Fibroblast of the aortic adventitia (primary cell): ENCODE measurements around the gene SLC50A1. TPM values are rescaled to one million over a fixed set of nuclear protein-coding genes. Genes with fewer than 3 reads are reported as not detected.
"Not testable (repeated sequence)": the region's sequence is repeated elsewhere in the genome, so short reads cannot be mapped to it uniquely, and the experiment has no call there.

ENCODE experiments used
- DNase-seq: peaks from one replicate; pipeline ENCODE4 v3.0.0-alpha.2; 2010; ENCODE audit warnings: low read depth
- H3K4me3 ChIP-seq: 2 replicates; pipeline ENCODE4 v1.5.1; 2011; ENCODE audit warnings: low read depth, mild to moderate bottlenecking, control low read depth, low read length, moderate library complexity
- CTCF ChIP-seq: IDR thresholded peaks from 2 replicates; pipeline ENCODE4 v1.5.1; 2011; ENCODE audit warnings: mild to moderate bottlenecking, low read length, control low read depth, inconsistent platforms; ENCODE audit not compliant: insufficient read depth
- total RNA-seq: library from RNA; depleted of rRNA; stranded (reverse); fragments of >200 nt; gene quantifications from 2 replicates; pipeline ENCODE4 v1.2.3, GENCODE V29; 2012; ENCODE audit warnings: low replicate concordance

Gene SLC50A1
- total RNA-seq, 1 donor = 39.3 TPM

GRCh38 chr1:155141749-155142148, 6.1 kb downstream of the SLC50A1 start:
- TF ChIP-seq CTCF = no peak
- no peak for DNase-seq

GRCh38 chr1:155145491-155145890, 9.8 kb downstream of the SLC50A1 start:
- DNase-seq = no peak
- H3K4me3 ChIP-seq = no peak overlapping the region
- peak; percentile 7 for TF ChIP-seq CTCF

More at GRCh38 chr1:155141749-155142148, 6.1 kb downstream of the SLC50A1 start:
- no peak overlapping the region for H3K4me3 ChIP-seq

- not testable (repeated sequence) for H3K4me3 ChIP-seq, DNase-seq
These were observed 20.5 kb downstream of the SLC50A1 start for GRCh38 chr1:155155996-155156643.

GRCh38 chr1:155158991-155159390, 23.3 kb downstream of the SLC50A1 start:
- TF ChIP-seq CTCF = no peak
- no peak overlapping the region for H3K4me3 ChIP-seq
- DNase-seq = no peak

- H3K4me3 ChIP-seq = no peak overlapping the region
- DNase-seq = no peak
- no peak for TF ChIP-seq CTCF
These were observed 24.5 kb downstream of the SLC50A1 start for GRCh38 chr1:155160128-155160527.

- not testable (repeated sequence) for H3K4me3 ChIP-seq
These were observed 27.0 kb downstream of the SLC50A1 start for GRCh38 chr1:155162631-155163030.

GRCh38 chr1:155163785-155164184, 28.1 kb downstream of the SLC50A1 start:
- H3K4me3 ChIP-seq, DNase-seq: not testable (repeated sequence)

More at GRCh38 chr1:155162631-155163030, 27.0 kb downstream of the SLC50A1 start:
- not testable (repeated sequence) for DNase-seq

GRCh38 chr1:155164625-155165024, 29.0 kb downstream of the SLC50A1 start:
- DNase-seq, H3K4me3 ChIP-seq: not testable (repeated sequence)

- no peak overlapping the region for H3K4me3 ChIP-seq
- DNase-seq = no peak
- no peak for TF ChIP-seq CTCF
These were observed 30.4 kb downstream of the SLC50A1 start for GRCh38 chr1:155166051-155166470.
